Activated T-helper 1 cell treated with anti-CD3 and anti-CD28 coated beads, Interleukin-2, amount 50 U/mL, for 16 hours (primary cell): ENCODE data around the gene RIF1.

Source experiments
- DNase-seq, 2 donors: peaks; one replicate each; pipeline ENCODE4 v3.0.0-alpha.2; 2020; ENCODE audit warnings: low read depth in 1 of 2, low spot score in 1 of 2

Gene RIF1

GRCh38 chr2:151518802-151519201 is 109.1 kb downstream of the RIF1 start:
- DNase-seq: no peak

GRCh38 chr2:151520976-151521375 is 111.3 kb downstream of the RIF1 start:
- no peak for DNase-seq

GRCh38 chr2:151522556-151522955 is 112.9 kb downstream of the RIF1 start:
- DNase-seq: no peak

GRCh38 chr2:151523850-151524249 is 114.1 kb downstream of the RIF1 start:
- DNase-seq: no peak

- no peak for DNase-seq
These were observed 116.2 kb downstream of the RIF1 start for GRCh38 chr2:151525821-151526373.

- DNase-seq: no peak
These were observed 116.9 kb downstream of the RIF1 start for GRCh38 chr2:151526572-151527090.
